ENCODE measurements around the gene VPS26C.
A peak's percentile ranks its signal among the peaks of the same experiment; 100 is the strongest.
"Not testable (repeated sequence)": the region's sequence is repeated elsewhere in the genome, so short reads cannot be mapped to it uniquely, and the experiment has no call there.

The VPS26C gene

DNA sequence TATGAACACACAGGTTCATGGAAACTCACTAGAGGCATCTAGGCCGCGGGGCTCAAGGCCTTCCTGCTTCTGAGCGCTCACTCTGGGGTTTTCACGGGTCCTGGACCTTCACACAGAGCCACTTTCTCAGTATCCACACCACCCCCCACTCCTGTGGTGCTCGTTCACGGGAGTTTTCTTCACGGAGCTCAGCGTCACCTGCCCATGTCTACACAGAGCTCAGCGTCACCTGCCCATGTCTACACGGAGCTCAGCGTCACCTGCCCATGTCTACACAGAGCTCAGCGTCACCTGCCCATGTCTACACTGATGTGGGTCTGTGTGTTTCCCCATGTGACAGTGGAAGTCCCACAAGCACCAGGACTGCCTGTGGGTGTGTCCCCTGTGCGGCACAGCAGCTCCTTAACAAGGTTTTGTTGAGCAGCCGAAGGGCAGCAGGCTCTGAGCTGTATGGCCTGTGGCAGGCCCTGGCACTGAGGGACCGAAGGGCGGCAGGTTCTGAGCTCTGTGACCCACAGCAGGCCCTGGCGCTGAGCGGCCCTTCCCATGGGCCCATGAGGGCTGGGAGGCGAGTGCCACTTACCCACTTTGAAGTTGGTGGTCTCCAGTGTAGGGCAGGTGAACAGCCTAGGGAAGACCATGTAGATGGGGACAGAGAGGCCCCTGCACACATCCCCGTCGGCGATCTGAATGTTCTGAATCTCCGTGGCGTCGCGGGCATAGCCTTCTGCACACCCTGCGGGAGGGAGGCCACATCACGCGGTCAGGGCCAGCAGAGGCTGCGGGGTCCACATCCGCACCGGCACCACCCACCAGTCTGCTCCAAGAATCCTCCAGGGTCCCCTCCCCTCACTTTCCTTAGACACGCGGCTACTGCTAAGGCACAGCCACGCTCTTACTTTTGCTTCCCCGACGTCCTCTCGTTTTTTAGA, 39.8 kb downstream of the VPS26C start:
- peak; percentile 47 for DNase-seq

DNA sequence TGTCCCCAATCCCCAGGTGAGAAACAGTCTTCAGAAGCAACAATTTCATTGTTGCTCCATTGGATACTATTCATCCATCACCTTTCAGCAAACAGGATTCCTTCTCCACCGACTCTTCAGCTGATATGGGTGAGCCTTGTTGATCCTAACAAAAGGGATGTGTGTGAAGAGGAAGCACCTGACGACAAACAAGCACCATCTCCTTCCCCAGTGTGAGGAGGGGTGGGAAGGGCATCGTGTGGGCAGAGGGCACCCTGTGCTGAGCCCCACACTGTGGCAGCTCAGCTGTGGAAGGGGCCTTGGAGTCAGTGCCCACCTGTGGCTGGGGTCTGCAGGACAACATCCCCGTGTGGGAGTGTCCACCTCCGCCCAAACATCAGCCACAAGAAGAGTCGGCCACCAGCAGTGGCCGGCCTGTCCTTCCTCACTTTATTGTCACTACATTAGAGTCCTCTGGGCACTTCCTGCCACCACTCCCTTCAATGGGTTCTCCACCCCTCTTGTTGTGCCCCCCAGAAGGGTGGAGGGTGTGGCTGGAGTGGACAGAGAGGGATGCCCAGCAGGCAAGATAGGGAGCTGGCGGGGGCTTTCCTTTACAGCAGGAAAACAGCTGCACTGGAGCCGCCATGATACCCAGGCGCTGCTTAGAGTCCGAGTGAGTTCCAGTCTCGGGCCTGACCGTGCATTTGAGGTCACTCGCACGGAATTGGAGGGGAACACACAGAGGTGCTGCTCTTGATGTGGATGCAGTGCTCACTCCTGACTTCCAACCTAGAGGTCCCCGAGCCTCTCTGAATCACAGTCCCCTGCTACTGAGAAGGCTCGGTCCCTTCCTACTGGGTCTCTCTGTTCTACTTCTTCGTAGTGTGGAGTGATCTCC, 40.9 kb downstream of the VPS26C start:
- DNase-seq: peak; percentile 53

DNA sequence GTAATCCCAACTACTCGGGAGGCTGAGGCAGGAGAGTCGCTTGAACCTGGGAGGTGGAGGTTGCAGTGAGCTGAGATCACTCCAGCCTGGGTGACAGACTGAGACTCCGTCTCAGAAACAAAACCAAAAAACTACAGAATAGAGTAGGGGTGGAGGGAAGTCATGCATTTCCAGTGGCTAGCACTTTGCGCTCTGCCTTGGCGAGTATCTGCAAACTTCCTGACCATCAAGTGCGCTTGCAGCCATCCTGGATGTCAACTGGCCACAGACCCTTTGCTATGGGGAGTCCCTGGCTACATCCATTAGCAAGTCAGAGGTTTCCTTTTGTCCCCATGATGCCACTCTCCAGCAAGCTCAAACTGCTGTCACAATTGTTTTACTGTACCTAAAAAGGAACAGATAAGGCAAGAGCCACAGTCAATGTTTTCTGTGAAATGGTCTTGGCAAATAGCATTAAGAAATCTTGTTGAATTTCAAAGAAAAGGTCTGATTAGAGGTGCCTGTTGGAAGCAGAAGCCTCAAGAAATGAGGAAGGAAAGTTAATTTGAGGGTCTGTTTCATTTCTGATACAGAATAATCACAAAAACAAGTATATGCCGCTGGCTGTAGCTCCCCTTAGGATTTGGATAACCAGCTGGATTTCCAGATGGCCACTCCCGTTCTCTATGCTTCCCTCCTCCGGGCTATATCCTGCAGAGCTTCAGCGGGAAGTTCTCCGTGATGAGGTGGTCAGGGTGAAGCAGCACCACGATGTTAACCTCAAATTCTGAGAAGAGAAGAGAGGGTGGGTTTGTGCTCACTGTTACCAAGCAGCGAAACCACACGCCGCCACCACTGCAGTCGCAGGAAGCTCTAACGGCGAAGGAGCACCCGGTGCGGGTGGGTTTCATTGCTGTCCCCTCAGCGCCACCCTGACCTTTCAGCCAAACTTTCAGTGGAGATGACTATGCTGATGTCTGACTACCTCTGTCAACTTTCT, 42.0 kb downstream of the VPS26C start:
- peak; percentile 79 for DNase-seq

DNA sequence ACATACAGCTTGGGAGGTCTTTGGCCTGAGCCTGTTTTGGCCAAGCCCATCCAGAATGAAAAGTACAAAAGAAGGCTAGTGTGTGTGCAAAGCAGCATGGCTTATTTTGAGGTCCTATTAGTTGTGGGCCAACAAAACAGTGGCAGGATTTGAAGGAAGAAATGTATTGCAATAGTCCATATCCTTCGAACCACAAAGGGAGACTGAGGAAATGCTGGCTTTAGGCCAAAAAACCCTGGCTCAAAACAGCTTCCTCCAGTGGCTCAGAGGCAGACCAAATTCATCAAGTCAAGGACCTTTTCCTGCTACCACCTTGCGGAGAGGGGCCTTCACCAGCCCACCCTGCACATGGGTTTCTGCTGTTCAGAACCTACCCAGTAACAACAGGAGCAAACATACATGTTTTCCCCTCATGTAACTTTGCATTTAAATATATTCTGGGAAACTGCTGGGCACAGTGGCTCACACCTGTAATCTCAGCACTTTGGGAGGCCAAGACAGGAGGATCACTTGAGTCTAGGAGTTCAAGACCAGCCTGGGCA, 43.3 kb downstream of the VPS26C start:
- DNase-seq: peak; percentile 51

DNA sequence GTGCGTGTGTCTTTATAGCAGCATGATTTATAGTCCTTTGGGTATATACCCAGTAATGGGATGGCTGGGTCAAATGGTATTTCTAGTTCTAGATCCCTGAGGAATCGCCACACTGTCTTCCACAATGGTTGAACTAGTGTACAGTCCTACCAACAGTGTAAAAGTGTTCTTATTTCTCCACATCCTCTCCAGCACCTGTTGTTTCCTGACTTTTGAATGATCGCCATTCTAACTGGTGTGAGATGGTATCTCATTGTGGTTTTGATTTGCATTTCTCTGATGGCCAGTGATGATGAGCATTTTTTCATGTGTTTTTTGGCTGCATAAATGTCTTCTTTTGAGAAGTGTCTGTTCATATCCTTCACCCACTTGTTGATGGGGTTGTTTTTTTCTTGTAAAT, 44.9 kb downstream of the VPS26C start:
- not testable (repeated sequence) for DNase-seq

DNA sequence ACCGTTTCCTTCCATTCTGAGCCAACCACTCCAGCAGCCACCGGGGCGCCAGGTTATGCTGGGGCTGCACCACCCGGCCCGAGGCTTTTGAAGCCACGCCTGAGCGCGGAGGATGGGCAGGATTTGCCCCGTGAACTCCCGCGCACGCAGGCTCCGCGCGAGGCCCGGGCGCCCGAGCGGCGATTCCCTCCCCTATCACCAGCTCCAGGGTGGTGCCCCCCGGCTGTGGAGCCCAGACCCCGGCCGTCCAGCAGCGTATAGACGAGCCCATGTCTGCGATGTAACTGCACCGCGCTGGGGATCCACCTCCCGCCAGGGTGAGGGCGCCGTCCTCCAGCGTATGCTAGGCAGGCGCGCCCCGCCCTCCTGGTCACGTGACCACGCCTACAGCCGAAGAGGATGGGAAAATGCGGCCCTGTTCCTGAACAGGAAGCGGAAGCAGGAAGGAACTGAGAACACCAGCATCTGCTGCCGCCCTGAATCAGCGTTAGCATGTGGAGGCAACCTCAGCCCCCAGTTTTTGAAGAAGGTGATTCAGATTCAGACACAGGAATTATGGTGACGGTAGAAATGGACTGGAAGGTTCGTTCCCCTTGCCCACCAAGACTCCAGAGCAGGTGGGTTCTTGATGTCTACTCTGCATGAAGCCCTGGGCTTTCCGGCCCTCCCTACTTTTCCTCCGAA, 46.0 kb downstream of the VPS26C start:
- DNase-seq: peak; percentile 98

DNA sequence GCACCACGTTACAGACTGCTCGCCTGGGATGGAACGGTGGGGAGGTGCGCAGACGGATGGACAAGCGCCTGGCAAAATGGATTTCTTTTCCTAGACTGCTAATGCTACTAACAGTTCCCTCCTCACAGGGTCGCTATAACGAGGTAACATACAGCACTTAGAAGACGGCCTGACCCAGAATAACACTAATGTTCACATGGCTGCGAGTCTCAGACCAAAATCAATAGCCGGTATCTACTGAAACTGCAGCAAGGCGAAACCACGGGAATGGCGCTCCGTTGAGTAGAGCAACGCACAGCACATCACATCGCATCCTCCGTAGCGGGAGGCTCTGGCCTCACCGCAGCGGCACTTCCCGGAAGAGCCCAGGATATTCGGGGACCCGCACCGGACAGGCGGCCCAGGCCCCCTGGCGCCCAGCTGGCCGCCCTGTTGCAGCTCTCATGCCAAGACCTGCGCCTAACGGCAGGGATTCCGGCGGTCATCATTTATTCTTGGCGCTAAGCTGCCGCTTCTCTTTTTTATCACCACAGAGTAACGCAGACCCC, 46.6 kb downstream of the VPS26C start:
- peak; percentile 80 for DNase-seq

DNA sequence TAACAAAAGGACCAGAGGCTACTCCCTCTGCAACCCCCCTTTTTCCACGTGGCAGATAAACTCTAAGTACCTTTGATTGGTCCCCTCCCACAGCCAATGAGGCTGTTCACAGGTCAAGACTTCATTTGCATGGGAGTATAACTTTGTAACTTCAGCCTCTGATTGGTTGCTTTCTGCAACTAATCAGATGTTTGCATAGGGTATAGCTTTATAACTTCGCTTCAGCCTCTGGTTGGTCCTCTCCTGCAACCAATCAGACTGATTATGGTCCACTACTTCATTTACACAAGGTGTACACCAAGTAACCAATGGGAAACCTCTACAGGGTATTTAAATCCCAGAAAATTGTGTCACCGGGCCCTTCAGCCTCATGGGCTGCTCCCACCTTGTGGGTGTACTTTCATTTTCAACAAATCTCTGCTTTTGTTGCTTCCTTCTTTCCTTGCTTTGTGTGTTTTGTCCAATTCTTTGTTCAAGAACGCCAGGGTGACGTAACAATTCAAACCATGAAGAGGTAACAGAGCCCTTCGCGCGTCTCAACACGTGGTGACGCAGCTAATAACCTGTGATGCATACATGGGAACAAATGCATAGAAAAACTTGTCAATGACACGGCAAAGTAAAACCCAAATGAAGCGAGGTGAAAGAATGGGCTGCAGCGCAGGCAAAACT, 47.2 kb downstream of the VPS26C start:
- no peak for DNase-seq

DNA sequence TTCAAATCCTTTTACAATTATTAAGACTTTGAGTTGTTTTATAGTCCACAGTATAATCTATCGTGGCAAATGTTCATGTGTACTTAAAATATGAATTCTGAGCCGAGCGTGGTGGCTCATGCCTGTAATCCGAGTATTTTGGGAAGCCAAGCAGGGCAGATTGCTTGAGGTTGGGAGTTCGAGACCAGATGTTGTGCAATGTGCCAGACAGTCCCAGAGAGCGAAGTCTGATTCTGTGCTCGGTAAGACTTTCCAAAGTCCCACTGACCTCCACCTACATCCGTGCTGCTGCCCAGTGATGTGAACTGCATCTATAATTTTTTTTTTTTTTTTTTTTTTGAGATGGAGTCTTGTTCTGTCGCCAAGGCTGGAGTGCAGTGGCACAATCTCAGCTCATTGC, 52.2 kb downstream of the VPS26C start:
- DNase-seq: no peak

DNA sequence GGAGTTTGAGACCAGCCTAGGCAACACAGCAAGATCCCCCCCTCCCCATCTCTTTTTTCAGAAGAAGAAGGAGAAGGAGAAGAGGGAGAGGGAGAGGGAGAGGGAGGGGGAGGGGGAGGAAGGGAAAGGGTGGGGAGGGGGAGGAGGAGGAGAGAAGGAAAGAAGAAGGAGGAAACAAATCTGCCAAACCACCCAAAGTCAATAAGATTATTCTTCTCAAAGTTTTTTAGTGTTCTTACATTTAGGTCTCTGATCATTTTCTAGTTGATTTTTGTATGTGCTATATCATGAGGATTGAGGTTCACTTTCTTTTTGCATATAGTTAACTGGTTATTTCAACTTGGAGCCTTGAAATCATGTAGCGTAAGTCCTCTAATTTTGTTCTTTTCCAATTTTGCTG, 56.3 kb downstream of the VPS26C start:
- no peak for DNase-seq

DNA sequence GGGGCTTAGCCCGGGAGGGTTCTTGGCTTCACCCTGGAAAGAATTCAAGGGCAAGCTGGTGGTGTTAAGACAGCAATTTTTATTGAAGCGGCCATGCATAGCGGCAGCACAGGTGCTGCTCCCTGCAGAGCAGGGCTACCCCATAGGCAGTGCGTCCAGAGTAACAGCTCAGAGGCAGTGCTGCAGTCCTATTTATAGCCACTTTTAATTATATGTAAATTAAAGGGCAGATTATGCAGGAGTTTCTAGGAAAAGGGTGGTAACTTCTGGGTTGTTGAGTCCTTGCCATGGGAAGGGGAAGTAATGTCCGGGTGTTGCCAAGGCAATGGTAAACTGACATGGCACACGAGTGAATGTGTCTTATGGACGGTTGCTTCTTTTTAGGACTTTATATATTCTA, 57.0 kb downstream of the VPS26C start:
- DNase-seq: peak; percentile 32

DNA sequence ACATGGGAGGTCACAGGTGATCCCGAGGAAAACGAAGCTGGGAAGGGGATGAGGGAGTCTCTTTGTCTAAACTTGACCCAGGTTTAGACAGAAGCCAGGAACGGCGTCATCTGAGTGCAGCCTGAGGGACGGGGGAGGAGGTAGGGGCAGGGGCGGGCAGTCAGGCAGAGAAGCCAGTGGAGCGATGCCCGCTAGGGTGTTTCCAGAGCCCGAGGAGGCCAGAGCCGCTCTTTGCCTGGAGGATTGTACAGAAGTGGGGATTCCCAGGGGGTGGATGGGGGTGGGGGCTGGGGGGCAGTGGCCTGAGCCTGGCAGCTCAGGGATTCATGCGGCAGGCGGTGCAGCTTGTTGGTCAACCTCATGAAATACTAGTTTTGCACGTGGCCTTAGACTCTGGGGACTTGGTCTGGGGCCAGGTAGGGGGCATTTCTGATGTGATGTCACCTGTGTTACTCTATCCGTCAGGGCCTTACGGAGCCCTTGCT, 58.4 kb downstream of the VPS26C start:
- no peak for DNase-seq

DNA sequence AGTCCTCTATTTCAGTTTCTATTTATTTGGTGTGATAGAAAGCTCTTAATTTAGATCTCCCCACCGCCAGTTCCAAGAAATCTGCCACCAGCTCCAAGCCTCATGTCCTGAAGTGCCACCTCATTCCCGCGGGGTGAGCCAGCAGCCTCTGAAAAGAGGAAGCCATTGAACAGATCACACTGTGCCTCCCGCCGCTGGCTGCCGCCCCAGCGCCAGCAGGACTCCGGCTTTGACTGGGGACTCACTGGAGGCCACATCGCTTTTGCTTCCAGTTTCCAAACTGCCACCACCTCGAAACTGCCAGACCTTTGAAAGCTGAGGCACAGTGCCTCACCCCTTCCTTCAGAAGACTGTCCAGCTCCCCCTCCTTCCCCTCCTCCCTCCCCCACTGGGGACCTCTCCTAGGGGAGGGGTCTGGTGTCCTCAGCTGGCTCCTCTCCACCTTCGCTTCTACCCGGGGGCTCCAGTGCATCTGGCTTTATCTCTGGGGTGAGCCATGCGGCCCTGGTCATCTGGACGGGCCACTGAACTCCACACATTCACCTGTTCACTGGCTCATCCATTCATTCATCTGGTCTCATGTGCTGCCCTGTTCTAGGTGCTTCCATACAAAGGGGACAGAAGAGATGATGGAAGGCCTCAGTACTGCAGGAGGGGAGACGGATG, 58.9 kb downstream of the VPS26C start:
- peak; percentile 64 for DNase-seq

DNA sequence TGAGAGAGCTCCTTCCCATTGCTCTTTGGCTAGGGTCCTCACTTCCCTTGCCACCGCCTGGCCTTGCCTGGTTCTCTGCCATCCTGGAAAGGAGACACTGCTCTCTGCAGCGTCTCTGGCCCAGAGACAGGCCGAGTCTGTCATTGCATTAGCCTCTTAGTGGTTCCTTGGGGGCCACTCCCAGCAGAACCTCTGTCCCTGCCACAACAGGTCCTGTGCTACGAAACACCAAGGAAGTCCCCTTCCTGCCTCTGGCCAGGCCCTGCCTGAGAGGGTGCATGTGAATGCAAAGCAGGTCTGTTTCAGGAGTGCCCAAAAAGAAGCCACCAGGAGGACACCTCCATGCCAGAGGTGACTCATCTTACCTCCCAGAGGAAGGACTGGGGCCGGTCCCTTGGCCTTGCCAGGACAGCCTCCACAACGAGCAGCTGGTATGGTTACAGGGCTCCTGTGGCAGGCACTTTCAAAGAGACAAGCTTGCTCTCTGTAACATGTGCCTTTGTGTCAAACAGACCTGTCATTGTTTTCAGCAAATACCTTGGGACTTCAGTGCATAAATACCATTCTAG, 59.6 kb downstream of the VPS26C start:
- peak; percentile 59 for DNase-seq

DNA sequence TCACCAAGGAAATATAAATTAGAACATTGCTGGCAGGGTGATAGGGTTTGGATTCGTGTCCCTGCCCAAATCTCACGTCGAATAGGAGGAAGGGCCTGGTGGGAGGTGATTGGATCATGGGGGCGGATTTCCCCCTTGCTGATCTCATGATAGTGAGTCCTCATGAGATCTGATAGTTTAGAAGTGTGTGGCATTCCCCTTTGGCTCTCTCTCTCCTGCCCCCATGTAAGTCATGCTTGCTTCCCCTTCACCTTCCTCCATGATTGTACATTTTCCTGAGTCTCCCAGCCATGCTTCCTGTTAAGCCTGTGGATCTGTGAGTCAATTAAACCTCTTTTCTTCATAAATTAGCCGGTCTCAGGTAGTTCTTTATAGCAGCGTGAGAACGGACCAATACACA, 60.6 kb downstream of the VPS26C start:
- DNase-seq: peak; percentile 17

DNA sequence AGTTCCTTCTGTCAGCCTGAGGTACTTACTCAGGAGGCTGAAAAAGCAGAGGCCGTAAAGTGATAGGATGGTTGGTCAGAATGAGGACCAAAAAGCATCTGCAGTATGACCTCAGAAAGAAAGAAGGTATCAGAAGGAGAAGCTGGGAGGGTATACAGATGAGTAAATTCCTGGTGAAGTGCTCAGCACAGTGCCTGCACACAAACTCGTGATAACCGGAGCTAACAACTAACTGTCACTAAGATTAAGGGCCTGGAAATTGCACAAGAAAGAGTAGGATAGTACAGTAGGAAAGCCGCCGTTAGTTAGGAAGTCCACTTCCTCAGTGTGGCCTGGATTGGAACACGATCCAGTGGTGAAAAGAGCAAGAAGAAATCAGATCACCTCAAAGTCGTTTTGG, 62.6 kb downstream of the VPS26C start:
- DNase-seq: peak; percentile 15

DNA sequence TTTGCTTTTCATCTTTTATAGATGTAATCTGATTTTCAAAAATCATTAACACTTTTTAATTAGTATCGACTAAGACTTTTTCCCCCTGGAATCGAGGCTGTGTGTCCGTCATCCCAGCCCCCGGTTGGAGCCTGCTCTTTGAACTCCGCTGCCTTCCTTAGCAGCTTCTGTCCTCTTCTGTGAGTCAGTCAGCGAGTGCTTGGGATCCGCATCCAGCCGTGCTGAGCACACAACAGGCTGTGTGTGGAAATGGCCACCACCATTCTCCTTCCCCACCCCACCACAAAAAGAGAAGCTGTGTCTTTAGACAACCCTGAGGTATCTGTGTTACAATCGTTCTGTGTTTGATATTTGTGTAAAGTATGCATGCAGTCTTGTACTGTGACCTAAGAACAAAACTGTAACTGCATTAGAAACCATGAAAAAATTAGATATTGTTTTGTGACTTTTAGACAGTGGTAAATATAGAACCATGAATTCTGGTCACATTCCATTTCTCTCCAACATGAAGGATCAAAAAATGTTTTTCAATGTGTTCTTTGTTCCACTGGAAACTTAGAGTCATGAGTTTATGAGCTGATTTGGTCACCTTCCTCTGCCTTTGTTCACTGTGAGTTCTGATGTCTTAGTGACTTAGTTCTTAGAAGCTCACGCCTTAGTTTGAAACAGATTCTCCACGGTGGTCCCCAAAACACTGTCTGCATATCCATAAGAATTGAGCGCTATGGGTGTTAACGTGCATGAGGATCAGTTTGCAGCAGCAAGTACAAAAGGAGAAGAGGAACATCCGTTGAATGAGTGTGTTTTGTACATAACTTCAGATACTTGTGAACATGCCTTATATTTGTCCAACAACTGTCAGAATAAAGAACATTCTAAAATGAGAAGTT, 64.7 kb downstream of the VPS26C start:
- no peak for DNase-seq

DNA sequence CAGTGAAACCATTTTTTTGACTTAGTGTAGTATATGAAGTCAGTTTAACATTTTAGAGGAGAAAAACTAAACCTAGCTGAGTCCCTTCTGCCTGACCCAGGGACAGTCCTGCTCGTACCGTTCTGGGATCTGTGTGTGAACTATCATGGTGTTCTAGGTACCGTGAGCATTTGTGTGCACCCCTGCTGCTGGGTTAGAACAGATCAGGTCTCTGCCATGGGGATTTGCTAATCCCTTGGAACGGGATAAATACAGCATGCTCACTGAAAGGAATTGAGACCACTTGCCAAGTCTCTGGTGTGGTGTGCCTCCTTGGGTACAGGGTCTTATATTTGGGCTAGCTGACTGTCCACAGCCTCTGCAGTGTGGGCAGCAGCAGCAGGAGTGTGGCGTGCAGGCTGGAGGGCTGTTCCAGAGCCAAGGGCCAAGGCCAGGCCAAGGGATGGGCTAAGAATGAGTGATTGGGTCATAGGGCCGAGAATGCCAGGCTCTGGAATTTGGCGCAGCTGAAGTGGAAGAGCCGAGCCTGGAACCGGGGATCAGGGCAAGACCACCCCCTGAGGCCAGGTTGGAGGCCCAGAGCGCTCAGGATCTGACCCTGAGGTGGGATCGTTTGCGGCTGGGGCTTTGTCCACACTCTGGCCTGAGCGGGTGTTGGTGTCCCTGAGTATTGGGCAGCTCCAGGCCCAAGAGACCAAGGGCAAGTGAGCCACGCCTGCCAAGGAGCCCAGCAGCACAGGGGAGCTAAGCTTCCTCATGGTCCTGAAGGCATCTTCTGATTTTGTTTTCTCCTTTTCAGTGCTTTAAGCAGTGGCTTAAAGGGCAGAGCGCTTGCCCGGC, 66.3 kb downstream of the VPS26C start:
- DNase-seq: no peak
